ENCODE data around the gene COG4. TPM values are rescaled to one million over a fixed set of nuclear protein-coding genes. Genes with fewer than 3 reads are reported as not detected.
"Not testable (repeated sequence)": the region's sequence is repeated elsewhere in the genome, so short reads cannot be mapped to it uniquely, and the experiment has no call there.

COG4 gene
- total RNA-seq, 1 donor, result 49.0 TPM

GRCh38 chr16:70527315-70527996 is 4.1 kb upstream of the COG4 start:
- DNase-seq (ENCODE audit: low read depth in 2 of 3, low spot score in 2 of 3), result no peak

DNA sequence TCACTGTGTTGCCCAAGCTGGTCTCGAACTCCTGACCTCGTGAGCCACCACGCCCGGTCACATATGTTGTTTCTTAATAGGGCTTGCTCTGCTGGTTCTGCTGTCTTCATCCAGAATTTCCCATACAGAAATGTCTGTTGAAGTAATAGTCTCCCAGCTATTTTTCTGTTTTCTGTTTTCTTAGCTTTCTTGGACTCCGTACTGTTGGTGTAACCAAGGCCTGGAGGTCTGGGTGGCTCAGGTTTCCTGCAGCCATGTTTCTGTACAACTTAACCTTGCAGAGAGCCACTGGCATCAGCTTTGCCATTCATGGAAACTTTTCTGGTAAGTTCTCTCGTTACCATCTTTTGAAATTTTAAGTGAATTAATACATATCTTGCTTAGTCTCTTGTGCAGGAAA is 3.0 kb upstream of the COG4 start:
- no peak for DNase-seq (ENCODE audit: low read depth in 2 of 3, low spot score in 2 of 3)

GRCh38 chr16:70524399-70524825 is 1.1 kb upstream of the COG4 start:
- DNase-seq (ENCODE audit: low read depth in 2 of 3, low spot score in 2 of 3), result not testable (repeated sequence)

- peak in 1 of 3 donors; percentile 77 for DNase-seq (ENCODE audit: low read depth in 2 of 3, low spot score in 2 of 3)
These were observed 517 bp upstream of the COG4 start, which contains the start of gene SF3B3 for GRCh38 chr16:70523743-70524398. Gene SF3B3 (plus strand): TSS chr16:70523816. CDS start chr16:70526657, 2,841 bp downstream.

GRCh38 chr16:70522216-70523075 is 908 bp downstream of the COG4 start:
- DNase-seq (ENCODE audit: low read depth in 2 of 3, low spot score in 2 of 3), result no peak

DNA sequence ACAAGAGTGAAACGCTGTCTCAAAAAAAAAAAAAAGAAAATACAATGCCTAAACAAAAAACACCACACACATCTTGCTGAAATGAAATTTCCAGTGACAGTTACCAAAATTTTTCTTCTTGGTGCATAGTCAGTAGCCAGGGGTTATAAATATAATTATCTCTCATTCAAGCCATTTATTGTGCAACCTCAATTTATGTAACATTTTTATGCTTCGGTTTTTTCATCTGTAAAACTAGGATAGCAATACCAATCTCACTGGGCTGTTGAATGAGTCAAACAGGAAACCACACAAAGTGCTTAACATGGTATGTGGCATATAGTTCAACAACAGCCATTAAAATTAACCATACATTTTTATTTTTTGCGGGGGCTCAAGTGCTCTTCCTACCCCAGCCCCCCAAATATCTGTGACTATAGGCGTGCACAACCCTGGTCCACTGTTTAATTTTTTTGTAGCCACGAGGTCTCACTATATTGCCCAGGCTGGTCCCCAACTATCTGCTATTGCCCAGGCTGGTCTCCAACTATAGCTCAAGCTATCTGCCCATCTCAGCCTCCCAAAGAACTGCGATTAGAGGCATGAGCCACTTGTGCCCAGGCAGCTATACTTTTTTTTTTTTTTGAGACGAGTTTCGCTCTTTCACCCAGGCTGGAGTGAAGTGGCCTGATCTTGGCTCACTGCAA is 2.6 kb downstream of the COG4 start:
- peak in 2 of 3 donors; percentile 63 to 67 for DNase-seq (ENCODE audit: low read depth in 2 of 3, low spot score in 2 of 3)

- no peak for DNase-seq (ENCODE audit: low read depth in 2 of 3, low spot score in 2 of 3)
These were observed 10.9 kb downstream of the COG4 start for GRCh38 chr16:70512456-70512855.

DNA sequence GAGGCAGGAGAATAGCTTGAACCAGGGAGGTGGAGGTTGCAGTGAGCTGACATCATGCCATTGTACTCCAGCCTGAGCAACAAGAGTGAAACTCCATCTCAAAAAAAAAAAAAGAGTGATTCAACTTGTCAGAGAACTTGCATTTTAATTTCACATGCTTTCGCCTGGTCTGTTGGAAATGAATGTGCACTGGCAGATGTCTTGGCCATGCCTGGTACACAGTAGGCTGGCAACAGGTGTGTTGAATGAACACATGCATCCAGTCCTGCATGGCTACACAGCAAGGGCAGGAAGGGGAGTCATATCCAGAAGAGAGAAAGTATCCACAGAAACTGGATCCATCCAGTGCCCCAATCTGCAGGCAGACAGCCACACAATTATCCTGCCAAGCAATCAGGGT is 11.5 kb downstream of the COG4 start:
- no peak for DNase-seq (ENCODE audit: low read depth in 2 of 3, low spot score in 2 of 3)

GRCh38 chr16:70510216-70510615 is 13.1 kb downstream of the COG4 start:
- DNase-seq (ENCODE audit: low read depth in 2 of 3, low spot score in 2 of 3), result no peak

- peak in 2 of 3 donors; percentile 34 to 66 for DNase-seq (ENCODE audit: low read depth in 2 of 3, low spot score in 2 of 3)
These were observed 14.6 kb downstream of the COG4 start for GRCh38 chr16:70508752-70509151.

- no peak for DNase-seq (ENCODE audit: low read depth in 2 of 3, low spot score in 2 of 3)
These were observed 26.8 kb downstream of the COG4 start for GRCh38 chr16:70496513-70496912.

- DNase-seq (ENCODE audit: low read depth in 2 of 3, low spot score in 2 of 3), result no peak
These were observed 27.8 kb downstream of the COG4 start for GRCh38 chr16:70495425-70496182.

DNA sequence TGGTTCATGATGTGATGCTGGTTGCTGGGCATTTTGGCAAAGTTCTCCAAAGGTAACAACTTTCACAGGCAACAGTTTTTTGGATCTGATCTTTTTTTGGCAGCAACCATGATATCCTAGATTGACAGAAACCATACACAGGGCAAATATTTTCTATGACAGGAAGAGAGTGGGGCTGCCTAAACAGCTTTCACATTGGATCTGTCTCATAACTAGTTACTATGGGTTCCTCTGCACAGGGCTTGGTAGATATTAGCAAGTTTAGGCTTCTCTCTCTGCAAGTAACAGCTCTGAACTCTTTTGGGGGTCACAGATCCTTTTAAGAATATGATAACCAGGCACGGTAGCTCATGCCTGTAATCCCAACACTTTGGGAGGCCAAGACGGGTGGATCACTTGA is 28.6 kb downstream of the COG4 start:
- no peak for DNase-seq (ENCODE audit: low read depth in 2 of 3, low spot score in 2 of 3)

DNA sequence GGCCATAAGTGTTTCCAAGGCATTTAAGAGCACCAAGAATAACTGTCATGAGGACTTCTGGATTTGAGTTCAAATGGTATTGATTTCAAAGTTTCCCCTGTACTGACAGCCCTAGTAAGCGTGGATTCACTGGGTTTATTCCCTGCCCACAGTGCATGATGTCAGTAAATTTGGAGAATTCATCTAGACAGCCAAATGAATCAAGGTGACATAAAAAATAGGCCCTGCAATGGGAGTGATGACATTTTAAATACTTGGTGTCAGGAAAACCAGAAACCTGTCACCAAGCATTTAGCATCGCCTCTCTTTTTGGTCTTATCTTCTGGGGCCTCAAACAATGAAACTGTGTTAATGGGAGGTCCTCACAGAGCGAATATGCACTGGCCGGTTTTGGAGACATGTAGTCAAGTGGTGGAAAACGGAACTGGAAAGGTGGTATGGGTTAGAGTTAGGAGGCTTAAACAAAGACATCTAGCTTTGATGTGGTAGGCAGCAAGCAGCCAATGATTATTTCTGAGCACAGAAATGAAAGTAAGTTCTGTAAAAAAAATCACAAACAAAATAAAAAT is 29.1 kb downstream of the COG4 start:
- DNase-seq (ENCODE audit: low read depth in 2 of 3, low spot score in 2 of 3), result no peak

GRCh38 chr16:70493802-70494201 is 29.6 kb downstream of the COG4 start:
- DNase-seq (ENCODE audit: low read depth in 2 of 3, low spot score in 2 of 3), result no peak

- peak in 1 of 3 donors; percentile 29 for DNase-seq (ENCODE audit: low read depth in 2 of 3, low spot score in 2 of 3)
These were observed 33.1 kb downstream of the COG4 start for GRCh38 chr16:70490261-70490660.

GRCh38 chr16:70484867-70485266 is 38.5 kb downstream of the COG4 start:
- no peak for DNase-seq (ENCODE audit: low read depth in 2 of 3, low spot score in 2 of 3)

- no peak for DNase-seq (ENCODE audit: low read depth in 2 of 3, low spot score in 2 of 3)
These were observed 39.9 kb downstream of the COG4 start for GRCh38 chr16:70483426-70483825.

- DNase-seq (ENCODE audit: low read depth in 2 of 3, low spot score in 2 of 3), result no peak
These were observed 40.7 kb downstream of the COG4 start for GRCh38 chr16:70482624-70483023.
